H1 (cell line): ENCODE results near the gene MIX23. TPM values are rescaled to one million over a fixed set of nuclear protein-coding genes. Genes with fewer than 3 reads are reported as not detected.

Experiments used
- CTCF ChIA-PET: fragments of 300-600 bp; sonication (Branson Sonifier 250); formaldehyde crosslinking; loops from one replicate; lab custom pipeline; 2021; ENCODE audit not compliant: partially characterized antibody; lab: Charles Lee
- POLR2A ChIA-PET: fragments of 300-600 bp; sonication (Branson Sonifier 250); formaldehyde crosslinking; loops from one replicate; lab custom pipeline; 2021; ENCODE audit warnings: inconsistent platforms; ENCODE audit not compliant: partially characterized antibody; lab: Charles Lee
- DNase-seq, 2 experiments: peaks; one replicate each; pipeline versions ENCODE4 v3.0.0 to v3.0.0-alpha.2; 2010 to 2022; ENCODE audit warnings: low spot score in 2 of 2, low read depth in 1 of 2, mixed read lengths in 1 of 2
- FAIRE-seq: peaks from 2 replicates; lab custom pipeline; 2011; peaks lifted over from hg19 to GRCh38; lab: Jason Lieb, UNC
- H2AFZ ChIP-seq: 2 replicates; pipeline ENCODE4 v1.8.1; 2012; ENCODE audit warnings: low read length, inconsistent platforms
- H2AK5ac ChIP-seq: 2 replicates; pipeline ENCODE4 v1.6.1; 2013; ENCODE audit warnings: low read depth, low read length
- H2BK120ac ChIP-seq: replicated peaks from 2 replicates; pipeline ENCODE3; 2013; ENCODE audit warnings: low read depth, low read length, inconsistent platforms
- H2BK12ac ChIP-seq: 2 replicates; pipeline ENCODE4 v1.6.1; 2013; ENCODE audit warnings: low read depth, low read length
- H2BK15ac ChIP-seq: 2 replicates; pipeline ENCODE4 v1.6.1; 2013; ENCODE audit warnings: low read length
- H2BK20ac ChIP-seq: 2 replicates; pipeline ENCODE4 v1.6.1; 2013; ENCODE audit warnings: low read length
- H2BK5ac ChIP-seq: 2 replicates; pipeline ENCODE4 v1.6.1; 2013; ENCODE audit warnings: low read depth, low read length
- H3K14ac ChIP-seq: 2 replicates; pipeline ENCODE4 v1.6.1; 2013; ENCODE audit warnings: inconsistent platforms; ENCODE audit not compliant: insufficient read length
- H3K18ac ChIP-seq: 2 replicates; pipeline ENCODE4 v1.6.1; 2013; ENCODE audit warnings: low read length; ENCODE audit errors: extremely low read depth
- H3K23ac ChIP-seq: 2 replicates; pipeline ENCODE4 v1.6.1; 2013; ENCODE audit warnings: inconsistent platforms; ENCODE audit not compliant: insufficient read length
- H3K23me2 ChIP-seq: 2 replicates; pipeline ENCODE4 v1.6.1; 2013; ENCODE audit warnings: low read depth, low read length
- H3K27ac ChIP-seq: 2 replicates; pipeline ENCODE4 v1.6.1; 2011; ENCODE audit warnings: low read depth, low read length, inconsistent platforms
- H3K27me3 ChIP-seq, 4 experiments: replicated peaks in 1 of 4; 1 replicate in 1 of 4; 2 replicates in 3 of 4; pipeline versions ENCODE4 v1.6.1 to v1.8.1; 2011 to 2013; ENCODE audit warnings: low read length in 3 of 4, mild to moderate bottlenecking in 3 of 4, inconsistent platforms in 2 of 4, mixed read lengths in 2 of 4, moderate library complexity in 1 of 4; ENCODE audit not compliant: control insufficient read depth in 3 of 4, insufficient read depth in 3 of 4; ENCODE audit errors: extremely low read depth in 1 of 4
- H3K36me3 ChIP-seq, 4 experiments: 2 replicates each; pipeline versions ENCODE4 v1.6.1 to v1.8.1; 2011 to 2013; ENCODE audit warnings: mild to moderate bottlenecking in 4 of 4, low read length in 3 of 4, moderate library complexity in 2 of 4, control low read depth in 1 of 4, inconsistent platforms in 1 of 4; ENCODE audit not compliant: insufficient read depth in 4 of 4, control insufficient read depth in 2 of 4
- H3K4ac ChIP-seq: replicated peaks from 2 replicates; pipeline ENCODE3; 2013; ENCODE audit warnings: low read length, low read depth, mixed read lengths, inconsistent platforms; ENCODE audit not compliant: insufficient read length
- H3K4me1 ChIP-seq, 4 experiments: replicated peaks in 1 of 4; 1 replicate in 1 of 4; 2 replicates in 3 of 4; pipeline versions ENCODE4 v1.6.1 to v1.8.1; 2011 to 2013; ENCODE audit warnings: low read length in 3 of 4, inconsistent platforms in 2 of 4, mixed read lengths in 1 of 4; ENCODE audit not compliant: insufficient read depth in 4 of 4, control insufficient read depth in 3 of 4
- H3K4me2 ChIP-seq, 2 experiments: 2 replicates each; pipeline versions ENCODE4 v1.6.1 to v1.8.1; 2011 to 2013; ENCODE audit warnings: low read depth in 2 of 2, low read length in 2 of 2, control low read depth in 1 of 2, inconsistent platforms in 1 of 2, mild to moderate bottlenecking in 1 of 2; ENCODE audit not compliant: insufficient read depth in 1 of 2
- H3K4me3 ChIP-seq, 4 experiments: fragments of 200-600, 300-600 bp in 1 of 4; sonication (generic), shearing (Covaris generic), sonication (Bioruptor Twin) in 1 of 4; 2 replicates each; pipeline versions ENCODE4 v1.5.1 to v1.8.1; 2011 to 2016; ENCODE audit warnings: low read length in 4 of 4, low read depth in 3 of 4, control low read depth in 2 of 4, inconsistent platforms in 2 of 4, mild to moderate bottlenecking in 2 of 4, mixed read lengths in 1 of 4, moderate library complexity in 1 of 4; ENCODE audit not compliant: insufficient read depth in 2 of 4; ENCODE audit errors: extremely low read depth in 1 of 4
- H3K56ac ChIP-seq: replicated peaks from 2 replicates; pipeline ENCODE3; 2013; ENCODE audit warnings: low read depth, mild to moderate bottlenecking, mixed read lengths, low read length, inconsistent platforms; ENCODE audit not compliant: insufficient read length
- H3K79me1 ChIP-seq: 2 replicates; pipeline ENCODE4 v1.6.1; 2013; ENCODE audit warnings: low read depth, low read length, control low read depth
- H3K79me2 ChIP-seq, 2 experiments: 2 replicates each; pipeline versions ENCODE4 v1.6.1 to v1.8.1; 2012 to 2013; ENCODE audit warnings: low read length in 2 of 2, mild to moderate bottlenecking in 2 of 2, inconsistent platforms in 1 of 2; ENCODE audit not compliant: insufficient read depth in 2 of 2, control insufficient read depth in 1 of 2
- H3K9ac ChIP-seq, 4 experiments: replicated peaks in 1 of 4; 1 replicate in 1 of 4; 2 replicates in 3 of 4; pipeline versions ENCODE4 v1.6.1 to v1.8.1; 2011 to 2013; ENCODE audit warnings: low read depth in 3 of 4, low read length in 3 of 4, control low read depth in 2 of 4, mild to moderate bottlenecking in 2 of 4, moderate library complexity in 2 of 4, inconsistent platforms in 1 of 4; ENCODE audit errors: extremely low read depth in 1 of 4
- H3K9me3 ChIP-seq, 2 experiments: 2 replicates each; pipeline versions ENCODE4 v1.6.1 to v1.8.1; 2012 to 2013; ENCODE audit warnings: mild to moderate bottlenecking in 2 of 2, moderate library complexity in 2 of 2, control low read depth in 1 of 2, inconsistent platforms in 1 of 2, low read depth in 1 of 2, low read length in 1 of 2, mixed read lengths in 1 of 2; ENCODE audit not compliant: insufficient read depth in 2 of 2
- H4K20me1 ChIP-seq, 2 experiments: replicated peaks in 1 of 2; 2 replicates each; pipeline versions ENCODE3 to v1.8.1; 2011 to 2013; ENCODE audit warnings: inconsistent platforms in 2 of 2, low read length in 2 of 2, mild to moderate bottlenecking in 1 of 2; ENCODE audit not compliant: insufficient read depth in 2 of 2, control insufficient read depth in 1 of 2
- H4K5ac ChIP-seq: 2 replicates; pipeline ENCODE4 v1.6.1; 2013; ENCODE audit warnings: low read length, low read depth, mixed read lengths, inconsistent platforms; ENCODE audit not compliant: insufficient read length
- H4K8ac ChIP-seq: 2 replicates; pipeline ENCODE4 v1.8.0; 2013; ENCODE audit warnings: mild to moderate bottlenecking, moderate library complexity, low read length, inconsistent platforms; ENCODE audit not compliant: insufficient read depth; ENCODE audit errors: extremely low read depth
- H4K91ac ChIP-seq: replicated peaks from 2 replicates; pipeline ENCODE3; 2013; ENCODE audit warnings: low read length, mixed read lengths, inconsistent platforms; ENCODE audit not compliant: insufficient read length
- EP300 ChIP-seq, 2 experiments: IDR thresholded peaks; 1 replicate in 1 of 2; 2 replicates in 1 of 2; pipeline ENCODE4 v1.6.1; 2011 to 2012; ENCODE audit warnings: low read depth in 2 of 2, low read length in 2 of 2, mild to moderate bottlenecking in 2 of 2, borderline replicate concordance in 1 of 2, inconsistent platforms in 1 of 2, moderate library complexity in 1 of 2
- SRF ChIP-seq: IDR thresholded peaks from 2 replicates; pipeline ENCODE4 v1.6.1; 2011; ENCODE audit warnings: mild to moderate bottlenecking, low read depth, low read length, moderate library complexity
- SUZ12 ChIP-seq: fragments of 200-600 bp; sonication (generic); IDR thresholded peaks from 2 replicates; pipeline ENCODE4 v1.6.1; 2012; ENCODE audit warnings: mild to moderate bottlenecking, inconsistent platforms, low read length, moderate library complexity, mixed read lengths
- TCF12 ChIP-seq: IDR thresholded peaks from 2 replicates; pipeline ENCODE4 v1.6.1; 2011; ENCODE audit warnings: low read depth, mild to moderate bottlenecking, low read length
- WGBS, 2 experiments: shearing (Covaris generic) in 1 of 2; methylation state at CpG; one replicate each; pipeline versions ENCODE4 v1.1.6 to v1.1.7; 2013 to 2015; ENCODE audit warnings: low lambda C conversion rate in 2 of 2, mixed read lengths in 2 of 2, inconsistent platforms in 1 of 2, low coverage in 1 of 2, missing lambda C conversion rate in 1 of 2; ENCODE audit not compliant: insufficient replicate concordance in 2 of 2, insufficient coverage in 1 of 2, insufficient read length in 1 of 2; ENCODE audit errors: extremely low coverage in 1 of 2, missing lambda C conversion rate in 1 of 2; 5-methylcytosine and 5-hydroxymethylcytosine counted together
- polyA plus RNA-seq, 7 experiments: library from polyadenylated mRNA; depleted of rRNA in 3 of 7; stranded (reverse) in 5 of 7; unstranded in 2 of 7; fragments of >200 nt in 5 of 7; fragments of 200-250 nt in 2 of 7; gene quantifications; 1 replicate in 5 of 7; 2 replicates in 1 of 7; 4 replicates in 1 of 7; pipeline versions ENCODE4 v1.2.1 to v1.2.3, GENCODE V29; 2011 to 2013; ENCODE audit warnings: missing spikeins in 2 of 7, mixed read lengths in 2 of 7
- total RNA-seq: library from RNA; stranded (reverse); fragmentation: NEBNext Ultra II Directional; extraction: Animal tissue kit (Norgen Biotek cat#: 25700); gene quantifications from 2 replicates; pipeline ENCODE4 v1.2.1, GENCODE V29; 2021

Gene MIX23
- total and polyA plus RNA-seq, 2 of the 8 experiments (the other 6 are each of a cell fraction or from before 2014, with no cell fraction given) = 22.1 to 69.6 TPM

DNA sequence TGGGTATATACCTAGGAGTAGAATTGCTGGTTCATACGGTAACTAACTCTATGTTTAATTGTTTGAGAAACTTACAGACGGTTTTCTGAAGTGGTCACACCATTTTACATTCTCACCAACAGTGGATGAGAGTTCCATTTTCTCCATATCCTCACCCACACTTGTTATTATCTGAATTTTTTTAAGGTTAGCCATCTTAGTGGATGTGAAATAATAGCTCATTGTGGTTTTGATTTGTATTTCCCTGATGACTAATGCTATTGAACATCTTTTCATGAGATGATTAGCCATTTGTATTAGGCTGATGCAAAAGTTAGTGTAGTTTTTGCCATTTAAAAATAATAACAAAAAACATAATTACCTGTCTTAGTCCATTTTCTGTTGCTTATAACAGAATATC lies 39.4 kb downstream of the MIX23 start:
- Histone ChIP-seq H3K27me3 (no peaks in the 10 kb centered on the region), H3K9ac (no peak overlapping the region), H3K4me1 (no peaks in the 10 kb centered on the region), H3K23me2 (no peaks in the 10 kb centered on the region), H3K14ac (no peak overlapping the region), H3K36me3 (no peaks in the 10 kb centered on the region), H2BK20ac (no peak overlapping the region), H2BK15ac (no peak overlapping the region), H2AK5ac (no peak overlapping the region), H3K23ac (no peak overlapping the region), H2BK5ac (no peak overlapping the region), H3K56ac (no peak overlapping the region), H4K5ac (no peak overlapping the region), H3K79me1 (no peaks in the 10 kb centered on the region), H2BK12ac (no peak overlapping the region), H2AFZ (no peak overlapping the region), H3K79me2 (no peaks in the 10 kb centered on the region), H4K20me1 (no peaks in the 10 kb centered on the region), H3K4me3 (no peak overlapping the region), H3K18ac (no peak overlapping the region), H3K4me2 (no peak overlapping the region), H4K8ac (no peak overlapping the region), H3K4ac (no peak overlapping the region), H4K91ac (no peak overlapping the region), H3K27ac (no peak overlapping the region), H2BK120ac (no peak overlapping the region), H3K9me3 (no peaks in the 10 kb centered on the region; a peak in 1 of 4 replicates)
- TF ChIP-seq SRF (no peak), EP300 (IDR thresholded peaks at IDR 0.05; ENCODE audit: borderline replicate concordance in 1 of 2, low read depth in 2 of 2, low read length in 2 of 2) (no peak), TCF12 (no peak), SUZ12 (no peak)
- DNase-seq (no peak), FAIRE-seq (no peak)
- ChIA-PET POLR2A (no interaction called here), CTCF (no interaction called here)
- 84% methylated on average over 2 of the region's 2 CpGs; no CpG with 5 or more reads in 1 of the 2 experiments for WGBS, 2 experiments
